ENCODE measurements around the gene PRODH2. TPM values are rescaled to one million over a fixed set of nuclear protein-coding genes. Genes with fewer than 3 reads are reported as not detected.
"Not testable (repeated sequence)": the region's sequence is repeated elsewhere in the genome, so short reads cannot be mapped to it uniquely, and the experiment has no call there.

Gene PRODH2
- total RNA-seq, 1 donor from 2014 or later = not detected

DNA sequence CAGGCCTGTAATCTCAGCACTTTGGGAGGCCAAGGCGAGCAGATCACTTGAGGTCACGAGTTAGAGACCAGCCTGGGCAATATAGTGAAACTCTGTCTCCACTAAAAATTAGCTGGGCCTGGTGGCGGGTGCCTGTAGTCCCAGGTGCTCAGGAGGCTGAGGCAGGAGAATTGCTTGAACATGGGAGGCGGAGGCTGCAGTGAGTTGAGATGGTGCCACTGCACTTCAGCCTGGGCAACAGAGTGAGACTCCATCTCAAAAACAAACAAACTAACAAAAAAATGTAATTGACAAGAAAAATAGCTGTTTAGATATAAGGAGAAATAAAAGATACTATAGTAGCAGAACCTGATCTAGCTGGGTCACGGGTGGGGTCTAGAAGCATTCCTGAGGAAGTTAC, 40.3 kb downstream of the PRODH2 start:
- ATAC-seq; DNase-seq (ENCODE audit: low spot score); intact Hi-C loops (cut with DNase I): not testable (repeated sequence)

DNA sequence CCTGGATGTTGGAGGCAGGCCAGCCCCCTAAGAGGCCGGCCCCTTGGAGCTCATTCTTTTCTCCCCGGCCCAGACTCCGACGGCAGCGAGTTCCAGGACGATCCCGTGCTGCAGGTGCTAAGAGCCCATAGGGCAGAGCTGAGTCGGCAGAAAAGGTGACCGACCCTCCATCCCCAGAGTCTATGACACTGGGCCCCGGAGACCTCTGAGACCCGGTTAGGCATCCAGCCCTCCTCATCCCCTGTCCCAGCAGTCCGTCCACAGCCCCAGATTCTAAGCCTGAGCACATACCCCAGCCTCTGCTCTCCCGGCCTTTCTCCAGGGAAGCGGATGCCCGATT, 44.6 kb downstream of the PRODH2 start:
- intact Hi-C loops (cut with DNase I) = no loop called here
- DNase-seq (ENCODE audit: low spot score) = no peak
- no peak for ATAC-seq

- DNase-seq (ENCODE audit: low spot score) (peak; percentile 58), ATAC-seq (peak; percentile 56)
- intact Hi-C loops (cut with DNase I) = no loop called here
These were observed 45.2 kb downstream of the PRODH2 start for GRCh38 chr19:35767288-35768081.

- DNase-seq (ENCODE audit: low spot score) (no peak), ATAC-seq (no peak)
- intact Hi-C loops (cut with DNase I) = no loop called here
These were observed 46.0 kb downstream of the PRODH2 start for GRCh38 chr19:35766571-35767104.

- intact Hi-C loops (cut with DNase I) = no loop called here
- DNase-seq (ENCODE audit: low spot score) = no peak
- ATAC-seq = no peak
These were observed 48.0 kb downstream of the PRODH2 start for GRCh38 chr19:35764432-35765315.

GRCh38 chr19:35760711-35761349, 51.8 kb downstream of the PRODH2 start:
- DNase-seq (ENCODE audit: low spot score) (no peak), ATAC-seq (no peak)
- intact Hi-C loops (cut with DNase I) = no loop called here

DNA sequence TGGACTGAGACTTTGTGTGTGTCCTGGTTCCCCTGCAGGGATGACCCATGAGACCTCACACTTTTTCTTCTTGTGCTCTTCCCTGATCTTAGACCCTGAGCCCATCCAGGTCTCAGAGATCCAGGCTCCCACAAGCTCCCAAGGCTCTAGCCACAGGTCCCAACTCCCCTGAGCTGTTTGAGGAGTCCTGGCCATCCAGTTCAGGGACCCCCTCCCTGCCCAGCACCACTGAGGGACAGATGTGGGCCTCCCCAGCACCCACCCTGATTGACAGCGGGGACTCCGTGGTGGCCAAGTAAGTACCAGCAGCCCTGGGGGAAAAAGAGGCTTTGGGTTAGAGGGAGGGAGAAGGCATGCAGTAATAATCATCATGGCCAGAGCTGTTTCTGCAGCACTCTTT, 52.9 kb downstream of the PRODH2 start:
- intact Hi-C loops (cut with DNase I) = no loop called here
- no peak for ATAC-seq
- no peak for DNase-seq (ENCODE audit: low spot score)

- intact Hi-C loops (cut with DNase I) = no loop called here
- DNase-seq (ENCODE audit: low spot score) (peak; percentile 99), ATAC-seq (peak; percentile 90)
These were observed 54.7 kb downstream of the PRODH2 start, which contains the start of gene PROSER3 for GRCh38 chr19:35757749-35758608. PROSER3 (plus strand) TSS chr19:35758176; CDS start chr19:35758216, 40 bp downstream.

DNA sequence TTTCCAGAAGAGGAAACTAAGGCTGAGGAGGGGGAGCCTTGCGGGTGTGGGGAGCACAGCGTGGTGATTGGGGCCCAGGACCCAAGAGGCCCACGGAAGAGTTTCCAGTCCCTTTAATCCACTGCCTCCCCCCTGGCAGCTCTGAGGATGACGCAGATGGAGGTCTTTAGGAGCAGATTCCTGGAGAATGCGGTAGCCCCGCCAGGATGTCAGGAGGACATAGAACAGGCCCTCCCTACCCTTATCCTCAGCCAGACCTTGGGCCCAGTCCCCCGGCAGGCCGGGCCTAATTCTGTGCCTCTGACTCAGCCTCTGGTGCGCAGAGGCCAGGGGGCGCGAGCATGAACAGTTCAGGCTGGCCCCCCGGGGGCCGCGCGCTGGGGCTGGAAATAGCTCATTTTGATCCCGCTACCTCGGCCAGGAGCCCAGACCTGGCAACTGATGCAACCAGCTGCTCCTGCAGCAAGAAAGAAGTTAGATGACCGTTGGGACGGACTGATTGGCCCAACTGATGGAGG, 55.4 kb downstream of the PRODH2 start:
- peak; percentile 75 for ATAC-seq
- intact Hi-C loops (cut with DNase I) = no loop called here

GRCh38 chr19:35756377-35757230, 56.0 kb downstream of the PRODH2 start, which contains the start of gene HSPB6:
HSPB6 (minus strand) TSS chr19:35757029; CDS start chr19:35757008, 21 bp downstream.
- DNase-seq (ENCODE audit: low spot score) = peak; percentile 82
- intact Hi-C loops (cut with DNase I) = no loop called here
- peak; percentile 25 for ATAC-seq

More for the DNA sequence above, 55.4 kb downstream of the PRODH2 start:
- DNase-seq (ENCODE audit: low spot score) = peak; percentile 91

DNA sequence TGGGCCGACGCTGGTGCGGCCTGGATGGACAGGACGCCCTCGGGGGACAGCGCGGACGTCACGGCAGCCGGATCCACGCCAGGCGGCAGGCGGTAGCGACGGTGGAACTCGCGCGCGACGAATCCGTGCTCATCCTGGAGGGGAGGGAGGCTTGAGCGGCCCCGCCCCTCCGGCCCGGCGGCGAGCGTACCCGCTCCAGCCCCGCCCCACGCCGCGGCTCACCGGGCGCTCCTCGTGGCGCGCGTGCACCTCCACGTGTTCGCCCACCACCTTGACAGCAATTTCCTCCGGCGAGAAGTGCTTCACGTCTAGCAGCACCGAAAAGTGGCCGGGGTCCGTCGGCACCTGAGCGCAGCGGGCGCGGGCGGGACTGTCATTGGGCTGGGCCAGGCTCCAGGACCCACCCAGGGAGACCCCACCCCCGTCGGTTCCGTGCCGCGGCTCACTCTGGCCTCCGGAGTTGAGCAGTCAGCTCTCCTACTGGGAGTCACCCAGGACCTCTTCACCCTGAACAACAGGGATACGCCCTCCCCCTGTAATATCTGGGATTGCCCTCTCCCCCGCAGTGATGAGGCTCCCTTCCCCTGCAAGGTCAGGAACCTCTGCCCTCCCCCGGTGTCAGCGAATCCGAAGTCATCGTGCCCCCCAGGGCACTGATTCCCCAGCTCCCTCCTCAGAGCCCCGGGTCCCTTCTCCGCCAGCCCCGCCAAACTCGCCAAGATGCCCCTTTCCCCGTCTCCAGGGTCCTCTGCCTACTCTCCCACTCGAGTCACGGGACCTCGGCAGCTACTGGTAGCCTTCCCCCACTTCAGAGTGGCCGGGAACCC, 56.9 kb downstream of the PRODH2 start:
- ATAC-seq (peak; percentile 51), DNase-seq (ENCODE audit: low spot score) (peak; percentile 93)
- intact Hi-C loops (cut with DNase I) = no loop called here

- ATAC-seq = peak; percentile 60
- no peak for DNase-seq (ENCODE audit: low spot score)
- intact Hi-C loops (cut with DNase I) = no loop called here
These were observed 57.5 kb downstream of the PRODH2 start for GRCh38 chr19:35755131-35755549.

DNA sequence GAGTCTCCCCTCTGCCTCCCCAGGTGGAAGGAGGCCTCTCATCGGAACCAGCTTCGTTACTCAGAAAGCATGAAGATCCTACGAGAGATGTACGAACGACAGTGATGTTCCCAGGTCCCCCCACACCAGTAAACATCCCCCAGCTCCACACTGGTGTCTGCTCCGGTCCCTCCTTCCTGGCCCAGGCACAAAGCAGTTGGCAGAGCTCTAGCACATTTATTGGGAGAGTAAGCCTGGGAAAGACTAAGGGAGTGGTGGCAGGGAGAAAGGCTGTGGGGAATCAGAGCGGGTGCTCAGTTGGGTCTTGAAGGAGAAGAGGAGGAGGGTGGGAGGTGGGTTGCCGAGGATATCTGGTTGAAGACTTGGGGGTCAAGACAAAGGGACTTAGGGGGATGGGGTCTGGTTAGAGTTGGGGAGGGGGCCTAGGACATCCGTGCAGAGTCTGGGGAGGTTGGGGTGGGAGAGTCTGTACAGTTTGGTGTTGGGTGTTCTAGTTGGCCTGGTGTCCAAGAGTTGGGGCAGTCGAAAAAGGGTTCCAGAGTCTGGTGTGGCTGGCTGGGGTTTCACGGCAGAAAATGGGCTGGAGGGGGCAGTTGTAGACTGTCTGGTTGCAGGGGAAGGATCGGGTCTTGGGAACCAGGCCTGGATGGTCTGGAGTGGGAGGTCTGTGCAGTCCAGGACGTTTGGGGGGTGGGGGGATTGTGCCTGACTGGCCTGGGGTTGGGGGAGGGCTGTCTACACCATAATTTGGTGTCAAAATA, 58.1 kb downstream of the PRODH2 start:
- no peak for DNase-seq (ENCODE audit: low spot score)
- no peak for ATAC-seq
- intact Hi-C loops (cut with DNase I) = no loop called here

DNA sequence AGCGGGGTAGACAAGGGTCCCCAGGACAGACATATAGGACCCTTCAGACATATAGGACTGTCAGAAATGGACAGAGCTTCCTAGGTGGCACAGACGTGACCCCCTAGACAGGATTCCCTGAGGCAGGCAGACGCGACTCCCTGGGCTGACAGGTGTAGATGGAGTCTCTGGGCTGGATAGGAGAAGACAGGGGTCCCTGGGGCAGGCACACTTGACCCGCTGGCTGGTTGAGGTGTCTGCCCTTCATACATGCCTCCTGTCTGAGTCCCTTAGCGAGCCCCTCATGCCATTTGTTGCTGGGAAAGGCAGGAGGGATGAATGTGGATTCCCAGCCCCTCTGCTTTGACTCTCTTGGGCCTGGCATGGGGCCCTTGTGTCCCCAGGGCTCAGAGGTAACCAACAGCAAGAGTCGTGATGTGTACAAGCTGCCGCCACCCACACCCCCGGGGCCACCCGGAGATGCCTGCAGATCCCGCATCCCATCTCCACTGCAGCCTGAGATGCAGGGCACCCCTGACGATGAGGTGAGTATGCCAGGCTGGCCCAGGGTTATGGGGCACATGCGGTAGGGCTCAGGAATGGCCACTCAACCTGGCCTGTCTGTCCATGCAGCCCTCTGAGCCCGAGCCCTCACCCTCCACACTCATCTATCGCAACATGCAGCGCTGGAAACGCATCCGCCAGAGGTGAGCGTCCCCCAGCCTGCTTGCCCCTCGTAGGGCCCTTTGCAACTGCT, 58.8 kb downstream of the PRODH2 start:
- ATAC-seq = no peak
- DNase-seq (ENCODE audit: low spot score) = no peak
- intact Hi-C loops (cut with DNase I) = no loop called here

DNA sequence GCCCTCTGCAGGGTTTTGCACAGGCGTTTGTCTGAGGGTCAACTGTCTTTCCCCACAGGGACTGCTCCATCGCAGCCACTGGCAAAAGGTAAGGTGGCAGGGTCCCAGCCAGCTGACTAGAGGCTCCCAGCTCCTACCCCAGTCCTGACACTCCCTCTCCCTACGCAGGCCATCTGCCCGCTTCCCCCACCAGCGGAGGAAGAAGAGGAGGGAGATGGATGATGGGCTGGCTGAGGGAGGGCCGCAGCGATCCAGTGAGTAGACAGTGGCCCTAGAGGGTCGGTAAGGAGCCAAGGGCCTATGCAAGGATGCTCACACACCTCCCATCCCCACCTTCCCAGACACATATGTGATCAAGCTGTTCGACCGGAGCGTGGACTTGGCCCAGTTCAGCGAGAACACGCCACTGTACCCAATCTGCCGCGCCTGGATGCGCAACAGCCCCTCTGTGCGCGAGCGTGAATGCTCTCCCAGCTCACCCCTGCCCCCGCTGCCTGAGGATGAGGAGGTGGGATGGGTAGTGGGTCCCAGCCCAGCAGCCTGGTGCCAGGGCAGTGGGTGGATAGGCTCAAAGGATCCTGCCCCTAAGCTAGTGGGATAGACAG, 59.8 kb downstream of the PRODH2 start:
- intact Hi-C loops (cut with DNase I) = no loop called here
- ATAC-seq (no peak), DNase-seq (ENCODE audit: low spot score) (no peak)

Measured in sciatic nerve (tissue), 2 donors.